ENCODE measurements around the gene UCK1. TPM values are rescaled to one million over a fixed set of nuclear protein-coding genes. Genes with fewer than 3 reads are reported as not detected.
"Not testable (repeated sequence)": the region's sequence is repeated elsewhere in the genome, so short reads cannot be mapped to it uniquely, and the experiment has no call there.

Gene UCK1
- total RNA-seq, 2 donors from 2014 or later = 24.9 to 37.4 TPM

GRCh38 chr9:131523451-131524435 is 7.3 kb downstream of the UCK1 start:
- H3K9me3 Mint-ChIP-seq = no peaks in the 10 kb centered on the region
- no peak overlapping the region for H3K4me3 Mint-ChIP-seq
- H3K27ac Mint-ChIP-seq = no peak overlapping the region
- no peak for ATAC-seq
- no peaks in the 10 kb centered on the region for H3K27me3 Mint-ChIP-seq
- H3K4me1 Mint-ChIP-seq (ENCODE audit: low read depth in 2 of 2) = no peaks in the 10 kb centered on the region
- no peak for DNase-seq (ENCODE audit: low spot score)
- H3K36me3 Mint-ChIP-seq = peaks cover 4% of the 10 kb centered on the region

GRCh38 chr9:131523086-131523388 is 8.0 kb downstream of the UCK1 start:
- no peak overlapping the region for H3K27ac Mint-ChIP-seq
- no peaks in the 10 kb centered on the region for H3K4me1 Mint-ChIP-seq (ENCODE audit: low read depth in 2 of 2)
- ATAC-seq (no peak), DNase-seq (ENCODE audit: low spot score) (no peak)
- H3K9me3 Mint-ChIP-seq = no peaks in the 10 kb centered on the region
- H3K36me3 Mint-ChIP-seq = no peaks in the 10 kb centered on the region
- no peak overlapping the region for H3K4me3 Mint-ChIP-seq
- H3K27me3 Mint-ChIP-seq = no peaks in the 10 kb centered on the region

GRCh38 chr9:131522257-131523085 is 8.6 kb downstream of the UCK1 start:
- Mint-ChIP-seq H3K36me3 (no peaks in the 10 kb centered on the region), H3K27ac (no peak overlapping the region), H3K4me3 (no peak overlapping the region), H3K27me3 (no peaks in the 10 kb centered on the region), H3K9me3 (no peaks in the 10 kb centered on the region), H3K4me1 (ENCODE audit: low read depth in 2 of 2) (no peaks in the 10 kb centered on the region)
- ATAC-seq = no peak
- no peak for DNase-seq (ENCODE audit: low spot score)

GRCh38 chr9:131521822-131522221 is 9.2 kb downstream of the UCK1 start:
- H3K4me3 Mint-ChIP-seq = no peak overlapping the region
- no peaks in the 10 kb centered on the region for H3K4me1 Mint-ChIP-seq (ENCODE audit: low read depth in 2 of 2)
- ATAC-seq (no peak), DNase-seq (ENCODE audit: low spot score) (no peak)
- H3K27ac Mint-ChIP-seq = no peak overlapping the region
- no peaks in the 10 kb centered on the region for H3K9me3 Mint-ChIP-seq
- H3K27me3 Mint-ChIP-seq = no peaks in the 10 kb centered on the region
- no peaks in the 10 kb centered on the region for H3K36me3 Mint-ChIP-seq

- no peak for ATAC-seq
- H3K4me3 Mint-ChIP-seq = no peak overlapping the region
- H3K4me1 Mint-ChIP-seq (ENCODE audit: low read depth in 2 of 2) = no peaks in the 10 kb centered on the region
- no peaks in the 10 kb centered on the region for H3K9me3 Mint-ChIP-seq
- H3K27me3 Mint-ChIP-seq = no peaks in the 10 kb centered on the region
- H3K36me3 Mint-ChIP-seq = no peaks in the 10 kb centered on the region
- H3K27ac Mint-ChIP-seq = no peak overlapping the region
- no peak for DNase-seq (ENCODE audit: low spot score)
Measured at GRCh38 chr9:131521203-131521602, 9.9 kb downstream of the UCK1 start.

GRCh38 chr9:131520503-131520902 is 10.6 kb downstream of the UCK1 start:
- ATAC-seq (no peak), DNase-seq (ENCODE audit: low spot score) (no peak)
- H3K9me3 Mint-ChIP-seq = no peaks in the 10 kb centered on the region

GRCh38 chr9:131518553-131518952 is 12.5 kb downstream of the UCK1 start:
- H3K4me3 Mint-ChIP-seq = no peak overlapping the region
- no peaks in the 10 kb centered on the region for H3K4me1 Mint-ChIP-seq (ENCODE audit: low read depth in 2 of 2)
- DNase-seq (ENCODE audit: low spot score) (no peak), ATAC-seq (no peak)
- H3K36me3 Mint-ChIP-seq = no peaks in the 10 kb centered on the region
- H3K9me3 Mint-ChIP-seq = no peaks in the 10 kb centered on the region
- no peak overlapping the region for H3K27ac Mint-ChIP-seq
- H3K27me3 Mint-ChIP-seq = no peaks in the 10 kb centered on the region

More at GRCh38 chr9:131520503-131520902, 10.6 kb downstream of the UCK1 start:
- H3K4me1 Mint-ChIP-seq (ENCODE audit: low read depth in 2 of 2) = no peaks in the 10 kb centered on the region
- H3K36me3 Mint-ChIP-seq = no peaks in the 10 kb centered on the region
- no peaks in the 10 kb centered on the region for H3K27me3 Mint-ChIP-seq
- H3K27ac Mint-ChIP-seq = no peak overlapping the region
- no peak overlapping the region for H3K4me3 Mint-ChIP-seq

- DNase-seq (ENCODE audit: low spot score) = no peak
- ATAC-seq = no peak
- no peaks in the 10 kb centered on the region for H3K9me3 Mint-ChIP-seq
- no peaks in the 10 kb centered on the region for H3K4me1 Mint-ChIP-seq (ENCODE audit: low read depth in 2 of 2)
- no peak overlapping the region for H3K4me3 Mint-ChIP-seq
- H3K27me3 Mint-ChIP-seq = no peaks in the 10 kb centered on the region
- no peak overlapping the region for H3K27ac Mint-ChIP-seq
- no peaks in the 10 kb centered on the region for H3K36me3 Mint-ChIP-seq
Measured at GRCh38 chr9:131517761-131518190, 13.3 kb downstream of the UCK1 start.

GRCh38 chr9:131516930-131517329 is 14.1 kb downstream of the UCK1 start:
- no peaks in the 10 kb centered on the region for H3K9me3 Mint-ChIP-seq
- no peak overlapping the region for H3K4me3 Mint-ChIP-seq
- no peak overlapping the region for H3K27ac Mint-ChIP-seq
- no peak for ATAC-seq
- DNase-seq (ENCODE audit: low spot score) = no peak
- no peaks in the 10 kb centered on the region for H3K36me3 Mint-ChIP-seq
- H3K4me1 Mint-ChIP-seq (ENCODE audit: low read depth in 2 of 2) = no peaks in the 10 kb centered on the region
- no peaks in the 10 kb centered on the region for H3K27me3 Mint-ChIP-seq

- Mint-ChIP-seq H3K9me3 (no peaks in the 10 kb centered on the region), H3K4me3 (no peak overlapping the region)
Measured at GRCh38 chr9:131516100-131516499, 15.0 kb downstream of the UCK1 start.

GRCh38 chr9:131515559-131516031 is 15.5 kb downstream of the UCK1 start:
- not testable (repeated sequence) for H3K4me3 Mint-ChIP-seq; H3K27ac Mint-ChIP-seq; DNase-seq (ENCODE audit: low spot score); ATAC-seq; H3K9me3 Mint-ChIP-seq; H3K36me3 Mint-ChIP-seq; H3K27me3 Mint-ChIP-seq; H3K4me1 Mint-ChIP-seq (ENCODE audit: low read depth in 2 of 2)

More at GRCh38 chr9:131516100-131516499, 15.0 kb downstream of the UCK1 start:
- ATAC-seq = no peak
- no peak for DNase-seq (ENCODE audit: low spot score)
- no peaks in the 10 kb centered on the region for H3K4me1 Mint-ChIP-seq (ENCODE audit: low read depth in 2 of 2)
- no peak overlapping the region for H3K27ac Mint-ChIP-seq
- no peaks in the 10 kb centered on the region for H3K27me3 Mint-ChIP-seq
- H3K36me3 Mint-ChIP-seq = no peaks in the 10 kb centered on the region

GRCh38 chr9:131513177-131513576 is 17.9 kb downstream of the UCK1 start:
- no peak for ATAC-seq
- Mint-ChIP-seq H3K4me3 (no peak overlapping the region), H3K27ac (no peak overlapping the region)

GRCh38 chr9:131511880-131512279 is 19.2 kb downstream of the UCK1 start:
- no peaks in the 10 kb centered on the region for H3K9me3 Mint-ChIP-seq
- no peak for ATAC-seq
- no peak for DNase-seq (ENCODE audit: low spot score)
- H3K27me3 Mint-ChIP-seq = no peaks in the 10 kb centered on the region
- no peaks in the 10 kb centered on the region for H3K4me1 Mint-ChIP-seq (ENCODE audit: low read depth in 2 of 2)
- H3K4me3 Mint-ChIP-seq = no peak overlapping the region
- H3K36me3 Mint-ChIP-seq = no peaks in the 10 kb centered on the region
- no peak overlapping the region for H3K27ac Mint-ChIP-seq

More at GRCh38 chr9:131513177-131513576, 17.9 kb downstream of the UCK1 start:
- Mint-ChIP-seq H3K9me3 (no peaks in the 10 kb centered on the region), H3K4me1 (ENCODE audit: low read depth in 2 of 2) (no peaks in the 10 kb centered on the region), H3K36me3 (no peaks in the 10 kb centered on the region), H3K27me3 (no peaks in the 10 kb centered on the region)
- DNase-seq (ENCODE audit: low spot score) = no peak

GRCh38 chr9:131511416-131511815 is 19.6 kb downstream of the UCK1 start:
- no peaks in the 10 kb centered on the region for H3K36me3 Mint-ChIP-seq
- H3K4me1 Mint-ChIP-seq (ENCODE audit: low read depth in 2 of 2) = no peaks in the 10 kb centered on the region
- H3K27ac Mint-ChIP-seq = no peak overlapping the region
- no peak overlapping the region for H3K4me3 Mint-ChIP-seq
- ATAC-seq (no peak), DNase-seq (ENCODE audit: low spot score) (no peak)
- H3K27me3 Mint-ChIP-seq = no peaks in the 10 kb centered on the region
- H3K9me3 Mint-ChIP-seq = no peaks in the 10 kb centered on the region
